ENCODE data around the gene POLN.

The POLN gene

GRCh38 chr4:2241410-2242353, at the start of gene POLN, which contains the start of gene HAUS3:
Gene POLN (minus strand): TSS chr4:2242121. CDS start chr4:2229231, 12,890 bp downstream.
Gene HAUS3 (minus strand): TSS chr4:2242121. CDS start chr4:2240946, 1,175 bp downstream.
- DNase-seq (ENCODE audit: low read depth) = peak; percentile 99

DNA sequence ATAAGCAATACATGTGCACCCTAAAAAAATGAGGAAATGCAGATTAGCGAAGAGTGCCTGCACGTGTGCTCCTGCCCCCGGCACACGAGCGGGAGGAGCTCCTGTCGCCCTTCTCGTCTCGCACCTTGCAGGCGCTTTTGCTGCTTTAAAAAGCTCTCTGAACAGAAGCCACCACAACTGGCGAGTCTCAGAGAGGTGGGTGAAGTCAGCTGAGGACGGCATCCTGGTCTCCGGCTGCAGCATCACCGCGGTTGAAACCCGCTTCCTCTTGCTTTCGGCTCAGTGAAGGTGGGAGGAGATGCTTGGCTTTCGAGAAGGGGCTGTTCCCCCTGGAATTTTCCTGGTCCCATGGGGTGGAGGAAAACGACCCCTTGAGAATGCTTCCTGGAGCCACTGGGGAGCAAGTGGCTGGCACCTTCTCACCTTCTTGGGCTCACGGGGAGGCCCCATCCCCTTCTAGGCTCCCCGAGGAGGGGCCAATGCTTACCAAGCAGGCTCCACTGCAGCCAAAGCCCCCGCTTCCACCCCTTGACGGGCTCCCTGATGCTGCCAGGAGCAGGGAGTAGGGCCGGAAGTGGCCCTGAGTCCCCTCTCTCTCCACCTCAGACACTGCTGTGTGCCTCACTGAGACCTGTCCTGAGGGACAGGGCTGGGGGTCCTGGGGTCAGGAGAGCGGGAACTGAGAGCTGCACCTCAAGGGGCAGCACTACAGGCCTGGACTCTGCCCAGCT, 49.2 kb upstream of the POLN start:
- DNase-seq (ENCODE audit: low read depth) = peak; percentile 32

- no peak for DNase-seq (ENCODE audit: low read depth)
These were observed 48.6 kb upstream of the POLN start for GRCh38 chr4:2290488-2290887.

DNA sequence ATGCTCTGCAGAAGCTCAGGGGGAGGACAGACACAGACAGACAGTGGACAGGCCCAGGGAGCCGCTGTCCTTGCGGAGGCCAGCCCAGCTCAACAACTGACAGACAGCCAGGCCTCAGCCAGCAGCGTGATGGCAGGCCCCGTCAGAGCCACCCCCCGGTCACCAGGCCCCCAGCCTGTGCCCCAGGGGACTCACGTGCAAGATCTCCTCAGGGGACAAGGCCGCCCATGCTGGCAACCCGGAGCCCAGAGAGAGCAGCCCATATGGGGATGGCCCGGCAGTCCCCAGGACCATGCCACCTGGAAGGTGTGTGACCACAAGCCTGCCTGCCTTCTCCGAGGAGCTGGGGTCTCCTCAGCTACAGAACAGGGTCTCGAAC, 48.0 kb upstream of the POLN start:
- no peak for DNase-seq (ENCODE audit: low read depth)

DNA sequence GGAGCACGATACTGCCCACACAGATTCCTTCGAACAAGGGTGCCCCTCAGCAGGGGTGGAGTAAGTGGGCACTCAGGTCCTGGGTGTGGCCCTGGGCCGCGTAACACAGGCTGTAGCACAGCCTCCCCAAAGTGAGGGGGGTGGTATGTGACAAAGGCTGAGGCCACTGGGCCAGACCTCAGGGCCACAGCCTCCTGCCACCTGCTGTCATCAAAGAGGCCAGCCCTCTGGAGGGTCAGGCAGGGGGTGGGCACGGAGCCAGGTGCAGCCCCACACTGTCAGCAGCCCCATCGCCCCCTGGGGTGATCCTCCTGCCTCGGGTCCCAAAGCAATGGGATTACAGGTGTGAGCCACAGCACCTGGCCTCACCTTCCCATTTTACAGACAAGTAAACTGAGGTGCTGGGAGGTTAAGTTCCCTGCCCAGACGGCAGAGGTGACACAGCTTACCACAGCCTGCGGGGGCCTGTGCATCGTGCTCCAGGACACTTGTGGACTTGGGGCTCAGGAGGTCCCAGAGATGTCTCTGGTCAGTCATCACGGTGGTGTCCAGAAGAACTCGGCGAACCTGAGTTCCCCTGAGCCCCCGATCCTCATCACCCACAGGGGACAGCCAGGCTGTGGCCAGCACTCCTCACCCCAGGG, 47.5 kb upstream of the POLN start:
- DNase-seq (ENCODE audit: low read depth) = no peak

- DNase-seq (ENCODE audit: low read depth) = no peak
These were observed 46.2 kb upstream of the POLN start for GRCh38 chr4:2288051-2288541.

DNA sequence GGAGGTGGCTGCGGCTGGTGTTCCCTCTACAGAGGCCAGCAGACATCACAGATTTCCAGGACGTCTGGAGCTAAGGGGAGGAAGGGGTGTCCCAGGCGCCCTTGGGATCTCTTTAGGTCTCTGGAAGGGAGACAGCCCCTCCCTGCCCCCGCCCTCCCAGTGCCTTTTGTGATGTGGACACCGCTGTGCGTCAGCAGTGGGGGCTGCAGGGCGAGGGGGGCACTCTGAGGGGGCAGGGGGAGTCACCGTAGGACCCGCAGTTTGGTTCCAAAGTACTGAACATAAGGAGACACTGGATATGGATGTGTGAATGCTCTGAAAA, 45.6 kb upstream of the POLN start:
- DNase-seq (ENCODE audit: low read depth) = no peak

GRCh38 chr4:2286904-2287593, 45.1 kb upstream of the POLN start:
- DNase-seq (ENCODE audit: low read depth) = no peak

GRCh38 chr4:2285613-2286381, 43.9 kb upstream of the POLN start:
- no peak for DNase-seq (ENCODE audit: low read depth)

DNA sequence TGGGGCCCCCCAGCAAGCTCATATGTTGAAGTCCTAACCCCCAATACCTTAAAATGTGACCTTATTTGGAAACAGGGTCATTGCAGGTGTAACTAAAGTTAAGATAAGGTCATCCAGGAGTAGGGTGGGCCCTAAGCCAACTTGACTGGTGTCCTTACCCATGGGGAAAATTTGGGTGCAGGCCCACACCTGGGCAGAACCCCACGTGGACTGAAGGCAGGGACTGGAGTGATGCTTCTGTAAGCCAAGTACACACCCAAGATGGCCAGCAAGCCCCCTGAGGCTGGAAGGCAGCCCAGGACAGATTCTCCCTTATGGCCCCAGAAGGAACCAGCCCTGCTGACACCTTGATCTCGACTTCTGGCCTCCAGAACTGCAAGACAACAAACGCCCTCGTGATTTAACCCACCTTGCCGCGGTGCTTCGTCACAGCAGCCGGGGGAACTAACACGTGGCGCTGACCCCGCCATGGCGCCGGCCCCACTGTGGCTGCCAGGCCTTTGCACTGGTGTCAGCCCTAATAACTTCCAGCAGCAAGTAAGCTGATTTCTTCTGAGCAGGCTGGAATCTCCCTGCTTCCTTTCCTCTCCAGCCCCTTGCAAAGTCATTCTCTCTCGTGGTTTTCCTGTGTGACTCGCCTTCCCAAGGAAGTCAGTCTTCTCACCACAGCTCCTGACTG, 43.2 kb upstream of the POLN start:
- DNase-seq (ENCODE audit: low read depth) = no peak

DNA sequence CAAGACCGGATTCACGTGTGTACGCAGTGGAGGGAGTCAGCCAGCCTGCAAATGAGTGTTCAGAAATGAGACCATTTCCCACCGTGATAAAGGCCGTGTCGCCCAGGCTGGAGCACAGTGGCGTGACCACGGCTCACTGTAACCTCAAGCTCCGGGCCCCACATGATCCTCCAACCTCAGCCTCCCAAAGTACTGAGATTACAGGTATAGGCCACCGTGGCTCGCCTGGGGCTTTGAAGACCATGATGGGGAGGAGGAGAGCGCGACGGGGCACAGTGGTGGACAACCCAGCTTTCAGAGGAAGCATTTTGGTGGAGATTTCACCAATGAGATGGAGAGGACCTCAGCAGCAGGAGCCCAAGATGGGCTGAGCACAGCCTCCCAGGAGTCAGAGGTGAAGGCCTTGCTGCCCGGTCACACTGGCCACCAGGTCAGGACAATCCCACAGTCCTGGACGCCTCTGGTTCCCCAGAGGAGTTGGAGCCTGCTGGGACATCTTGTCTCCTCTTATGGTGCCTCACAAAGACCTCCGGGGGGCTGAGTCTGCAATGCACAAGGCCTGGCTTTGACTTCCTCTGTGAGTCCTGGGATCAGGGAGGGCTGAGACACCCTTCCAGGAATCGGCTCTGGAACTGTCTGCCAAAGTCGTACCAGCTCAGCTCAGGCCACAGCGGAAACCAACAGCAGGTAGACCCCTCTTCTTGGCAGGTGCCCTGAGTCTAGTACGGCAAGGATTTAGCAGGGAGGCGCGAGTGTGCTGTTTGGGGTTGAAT, 42.4 kb upstream of the POLN start:
- no peak for DNase-seq (ENCODE audit: low read depth)

GRCh38 chr4:2283199-2283711, 41.3 kb upstream of the POLN start:
- no peak for DNase-seq (ENCODE audit: low read depth)

GRCh38 chr4:2281575-2282343, 39.8 kb upstream of the POLN start:
- DNase-seq (ENCODE audit: low read depth) = peak; percentile 49

DNA sequence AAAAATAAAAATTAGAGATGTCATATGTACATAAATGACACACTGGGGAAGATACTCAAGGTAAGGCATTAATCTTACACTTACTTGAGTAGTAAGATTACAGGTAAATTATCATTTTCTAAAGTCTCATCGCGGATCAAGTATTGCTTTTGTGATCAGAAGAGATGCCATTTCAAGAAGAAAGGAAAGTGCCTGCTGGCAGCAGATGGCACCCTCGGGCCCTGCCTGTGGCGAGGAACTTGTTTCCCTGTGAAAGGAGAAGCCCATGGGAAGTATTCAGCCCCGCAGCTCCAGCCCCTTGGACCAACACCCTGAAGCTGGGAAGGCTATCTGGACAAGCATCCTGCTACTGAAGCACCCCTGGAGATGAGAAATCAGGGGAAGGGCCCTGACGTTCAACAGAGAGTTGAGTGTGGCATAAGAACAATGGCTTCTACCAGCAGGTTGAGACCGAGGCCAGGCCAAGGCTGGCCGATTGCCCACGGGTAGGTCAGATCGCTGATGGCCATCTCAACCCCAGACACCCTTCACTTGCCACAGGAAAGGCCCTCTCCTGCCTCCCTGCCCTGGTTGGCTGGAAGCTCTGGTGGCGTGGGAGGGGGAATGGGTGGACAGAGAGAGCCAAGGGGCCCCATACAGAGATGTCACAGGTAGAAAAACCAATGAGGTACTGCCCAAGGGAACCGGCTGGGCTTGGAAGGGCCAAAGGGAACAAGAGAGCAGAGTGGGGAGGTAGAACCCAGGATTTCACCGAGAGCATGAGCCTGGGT, 38.8 kb upstream of the POLN start:
- DNase-seq (ENCODE audit: low read depth) = no peak

- DNase-seq (ENCODE audit: low read depth) = no peak
These were observed 36.0 kb upstream of the POLN start for GRCh38 chr4:2277956-2278355.

GRCh38 chr4:2276581-2277325, 34.8 kb upstream of the POLN start:
- no peak for DNase-seq (ENCODE audit: low read depth)

DNA sequence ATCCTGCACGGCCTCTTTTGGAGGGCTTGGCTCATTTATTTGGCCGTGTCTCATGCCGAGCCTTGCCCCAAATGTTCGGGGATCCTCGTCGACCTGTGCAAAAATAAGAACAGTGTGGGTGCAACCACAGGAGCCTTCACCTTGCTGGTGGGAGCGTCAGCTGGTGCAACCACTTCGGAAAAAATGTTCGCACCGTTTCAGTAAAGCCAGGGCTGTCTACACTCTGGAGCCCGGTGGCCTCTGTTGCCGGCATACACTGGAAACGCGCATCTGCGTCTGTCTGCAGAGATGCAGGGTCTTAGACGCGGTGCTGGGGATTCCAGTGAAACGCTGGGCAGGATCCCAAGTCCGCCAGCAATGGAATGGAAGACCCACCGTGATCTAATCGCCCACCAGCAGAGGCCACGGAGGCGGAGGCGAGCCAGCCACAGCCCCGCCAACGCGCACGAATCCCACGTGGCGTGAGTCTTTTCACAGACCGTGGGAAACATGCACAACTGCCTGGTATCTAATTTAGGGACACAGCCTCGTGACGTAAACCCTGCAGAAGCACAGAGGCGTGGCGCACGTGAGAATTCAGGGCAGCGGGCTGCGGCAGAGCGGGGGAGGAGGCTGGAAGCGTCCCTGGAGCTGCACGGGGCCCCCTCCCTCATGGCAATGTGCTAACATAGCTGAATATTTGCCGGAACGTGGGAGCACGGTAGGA, 33.8 kb upstream of the POLN start:
- DNase-seq (ENCODE audit: low read depth) = no peak
